HCT116 (cell line): ENCODE data around the gene EML4. TPM values are rescaled to one million over a fixed set of nuclear protein-coding genes. Genes with fewer than 3 reads are reported as not detected.

Experiments used
- ATAC-seq: fragments of 200-7000 bp; cut with Tn5 transposase; 2 replicates; pipeline ENCODE4 v1.9.1; 2020; ENCODE audit warnings: mild to moderate bottlenecking, moderate library complexity
- BruUV-seq: library from RNA; stranded (reverse); fragments of 400-500 nt; replicated peaks from 2 replicates; lab custom pipeline; 2021; lab: Mats Ljungman, UMichigan
- CTCF ChIA-PET: fragments of 300-600 bp; sonication (Branson Sonifier 250); formaldehyde crosslinking; loops from one replicate; lab custom pipeline; 2021; ENCODE audit warnings: antibody characterized with exemption; lab: Charles Lee
- POLR2A ChIA-PET: fragments of 300-600, 350-600 bp; sonication (Branson Sonifier 250); formaldehyde crosslinking; loops from one replicate; lab custom pipeline; 2021; ENCODE audit warnings: antibody characterized with exemption; lab: Charles Lee
- RAD21 ChIA-PET, 2 experiments: fragments of 300-600 bp; sonication (Branson Sonifier 250); formaldehyde crosslinking; loops; one replicate each; lab custom pipeline; 2023; ENCODE audit warnings: low total read pairs in 2 of 2; ENCODE audit not compliant: uncharacterized antibody in 2 of 2, unreplicated experiment in 2 of 2, low non-redundant PET in 1 of 2; lab: Charles Lee
- DNase-seq: peaks from one replicate; pipeline ENCODE4 v3.0.0-alpha.2; 2010; ENCODE audit warnings: low read depth, low spot score
- H2AFZ ChIP-seq: fragments of 200-600 bp; shearing (Covaris generic), sonication (generic); 2 replicates; pipeline ENCODE4 v1.6.1; 2017; ENCODE audit warnings: low read depth, mixed run types, mixed read lengths, antibody characterized with exemption, low read length; ENCODE audit not compliant: poor library complexity, severe bottlenecking
- H3K27ac ChIP-seq: 2 replicates; pipeline ENCODE4 v1.5.1; 2012; ENCODE audit warnings: low read depth, low read length
- H3K27me3 ChIP-seq: fragments of 200-600 bp; sonication (generic); 2 replicates; pipeline ENCODE4 v1.6.1; 2016; ENCODE audit warnings: mixed run types, low read length, mixed read lengths; ENCODE audit not compliant: insufficient read depth
- H3K36me3 ChIP-seq, 2 experiments: fragments of 200-500 bp in 1 of 2; fragments of 200-600 bp in 1 of 2; sonication (Bioruptor generic) in 1 of 2; sonication (generic) in 1 of 2; 2 replicates each; pipeline versions ENCODE4 v1.5.1 to v1.6.1; 2014 to 2016; ENCODE audit warnings: low read length in 2 of 2, inconsistent platforms in 1 of 2, mixed read lengths in 1 of 2, mixed run types in 1 of 2; ENCODE audit not compliant: insufficient read depth in 2 of 2, control insufficient read depth in 1 of 2
- H3K4me1 ChIP-seq, 2 experiments: fragments of 200-600 bp in 1 of 2; sonication (generic) in 1 of 2; 2 replicates each; pipeline versions ENCODE4 v1.5.1 to v1.6.1; 2012 to 2017; ENCODE audit warnings: low read length in 2 of 2, inconsistent platforms in 1 of 2, mild to moderate bottlenecking in 1 of 2, mixed read lengths in 1 of 2, mixed run types in 1 of 2, moderate library complexity in 1 of 2; ENCODE audit not compliant: insufficient read depth in 2 of 2, control insufficient read depth in 1 of 2
- H3K4me2 ChIP-seq: fragments of 200-600 bp; sonication (generic); 2 replicates; pipeline ENCODE4 v1.6.1; 2017; ENCODE audit warnings: mixed run types, low read length, mixed read lengths
- H3K4me3 ChIP-seq, 2 experiments: fragments of 200-600 bp in 1 of 2; sonication (generic) in 1 of 2; replicated peaks in 1 of 2; 2 replicates each; pipeline ENCODE4 v1.5.1; 2011 to 2016; ENCODE audit warnings: low read length in 2 of 2, control low read depth in 1 of 2, low read depth in 1 of 2, mild to moderate bottlenecking in 1 of 2, mixed read lengths in 1 of 2, mixed run types in 1 of 2
- H3K79me2 ChIP-seq: fragments of 200-600 bp; sonication (generic); 2 replicates; pipeline ENCODE4 v1.6.1; 2017; ENCODE audit warnings: mild to moderate bottlenecking, mixed run types, low read length, moderate library complexity, mixed read lengths; ENCODE audit not compliant: insufficient read depth
- H3K9ac ChIP-seq: fragments of 200-600 bp; sonication (generic); 2 replicates; pipeline ENCODE4 v1.6.1; 2016; ENCODE audit warnings: low read length, mixed read lengths
- H3K9me2 ChIP-seq: fragments of 200-600 bp; sonication (generic), shearing (Covaris generic); 2 replicates; pipeline ENCODE4 v1.6.1; 2017; ENCODE audit warnings: mixed run types, mild to moderate bottlenecking, moderate library complexity; ENCODE audit not compliant: insufficient read depth
- H3K9me3 ChIP-seq, 2 experiments: fragments of 200-500 bp in 1 of 2; fragments of 200-600 bp in 1 of 2; sonication (Bioruptor generic) in 1 of 2; sonication (generic) in 1 of 2; 2 replicates each; pipeline ENCODE4 v1.6.1; 2014 to 2017; ENCODE audit warnings: low read length in 2 of 2, mixed read lengths in 2 of 2, inconsistent platforms in 1 of 2, low read depth in 1 of 2, mild to moderate bottlenecking in 1 of 2, mixed run types in 1 of 2, moderate library complexity in 1 of 2; ENCODE audit not compliant: control insufficient read depth in 1 of 2, insufficient read depth in 1 of 2
- H4K20me1 ChIP-seq: fragments of 200-600 bp; sonication (generic), shearing (Covaris generic); 2 replicates; pipeline ENCODE4 v1.6.1; 2017; ENCODE audit warnings: mixed run types, mild to moderate bottlenecking, moderate library complexity; ENCODE audit not compliant: insufficient read depth
- POLR2A ChIP-seq: IDR thresholded peaks from 2 replicates; pipeline ENCODE4 v1.7.0; 2011; ENCODE audit warnings: borderline replicate concordance; ENCODE audit not compliant: insufficient read depth, insufficient read length; ENCODE audit errors: extremely low read depth
- POLR2AphosphoS5 ChIP-seq: IDR thresholded peaks from 2 replicates; pipeline ENCODE4 v1.6.1; 2011; ENCODE audit warnings: mild to moderate bottlenecking, low read depth, low read length, moderate library complexity
- SIN3A ChIP-seq: IDR thresholded peaks from 2 replicates; pipeline ENCODE4 v1.6.1; 2012; ENCODE audit warnings: low read depth
- SP1 ChIP-seq: IDR thresholded peaks from 2 replicates; pipeline ENCODE4 v1.6.1; 2012; ENCODE audit warnings: low read depth
- intact Hi-C: fragments of 100-400 bp; cut with micrococcal nuclease; formaldehyde crosslinking; loops from 2 replicates; pipeline ENCODE4 v1.10.0; 2022
- total RNA-seq: library from RNA; stranded (reverse); gene quantifications from one replicate; pipeline ENCODE4 v1.2.1, GENCODE V29; 2021; ENCODE audit not compliant: unreplicated experiment
- TF ChIP-seq, protein P1 (sequence below), 3 experiments: fragments of 200-600 bp in 1 of 3; sonication (generic) in 1 of 3; IDR thresholded peaks in 2 of 3; conservative IDR thresholded peaks in 1 of 3; 2 replicates each; pipeline ENCODE4 v1.5.1; 2012 to 2017; ENCODE audit warnings: low read depth in 2 of 3, low read length in 2 of 3, antibody characterized with exemption in 1 of 3, borderline replicate concordance in 1 of 3, control low read depth in 1 of 3, mild to moderate bottlenecking in 1 of 3, mixed read lengths in 1 of 3, mixed run types in 1 of 3, moderate library complexity in 1 of 3; ENCODE audit not compliant: insufficient read depth in 1 of 3
- TF ChIP-seq, protein P2 (sequence below): IDR thresholded peaks from 2 replicates; pipeline ENCODE4 v1.6.1; 2011; ENCODE audit warnings: mild to moderate bottlenecking, low read length, moderate library complexity; ENCODE audit not compliant: insufficient replicate concordance; ENCODE audit errors: extremely low read depth
- TF ChIP-seq, protein P3 (sequence below): IDR thresholded peaks from 2 replicates; pipeline ENCODE4 v1.6.1; 2012; ENCODE audit warnings: low read depth
- TF ChIP-seq, protein P4 (sequence below): IDR thresholded peaks from 2 replicates; pipeline ENCODE4 v1.6.1; 2012

EML4 gene
- total RNA-seq, 1 experiment from 2014 or later: 53.5 TPM

DNA sequence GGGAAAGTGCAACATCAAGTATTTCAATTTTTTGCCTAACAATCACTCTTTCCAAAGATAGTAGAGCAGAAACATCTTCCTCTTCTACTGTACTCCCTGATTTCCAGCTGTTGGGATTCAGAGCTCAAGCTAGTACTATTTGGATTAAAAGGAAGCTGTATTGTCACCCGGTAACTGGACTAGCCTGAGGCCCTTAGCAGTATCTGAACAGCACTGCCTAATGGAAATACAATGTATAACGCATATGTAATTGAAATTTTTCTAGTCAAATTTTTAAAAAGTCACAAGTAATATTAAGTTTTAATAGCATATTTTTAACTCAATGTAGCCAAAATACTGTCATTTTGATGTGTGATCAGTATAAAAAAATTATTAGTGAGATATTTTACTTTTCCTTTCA, 105.7 kb downstream of the EML4 start:
- ChIA-PET RAD21 (no interaction called here), POLR2A (no interaction called here), CTCF (no interaction called here)
- H4K20me1 ChIP-seq: no peaks in the 10 kb centered on the region
- no peaks in the 10 kb centered on the region for H3K9me3 ChIP-seq
- BruUV-seq: no TSS peak
- H3K9ac ChIP-seq: no peak overlapping the region
- intact Hi-C loops: no loop called here
- no peaks in the 10 kb centered on the region for H3K9me2 ChIP-seq
- H3K79me2 ChIP-seq: no peaks in the 10 kb centered on the region
- H3K27ac ChIP-seq: no peak overlapping the region
- no peaks in the 10 kb centered on the region for H3K4me1 ChIP-seq
- TF ChIP-seq POLR2A: no peak
- TF ChIP-seq, protein P1, sequence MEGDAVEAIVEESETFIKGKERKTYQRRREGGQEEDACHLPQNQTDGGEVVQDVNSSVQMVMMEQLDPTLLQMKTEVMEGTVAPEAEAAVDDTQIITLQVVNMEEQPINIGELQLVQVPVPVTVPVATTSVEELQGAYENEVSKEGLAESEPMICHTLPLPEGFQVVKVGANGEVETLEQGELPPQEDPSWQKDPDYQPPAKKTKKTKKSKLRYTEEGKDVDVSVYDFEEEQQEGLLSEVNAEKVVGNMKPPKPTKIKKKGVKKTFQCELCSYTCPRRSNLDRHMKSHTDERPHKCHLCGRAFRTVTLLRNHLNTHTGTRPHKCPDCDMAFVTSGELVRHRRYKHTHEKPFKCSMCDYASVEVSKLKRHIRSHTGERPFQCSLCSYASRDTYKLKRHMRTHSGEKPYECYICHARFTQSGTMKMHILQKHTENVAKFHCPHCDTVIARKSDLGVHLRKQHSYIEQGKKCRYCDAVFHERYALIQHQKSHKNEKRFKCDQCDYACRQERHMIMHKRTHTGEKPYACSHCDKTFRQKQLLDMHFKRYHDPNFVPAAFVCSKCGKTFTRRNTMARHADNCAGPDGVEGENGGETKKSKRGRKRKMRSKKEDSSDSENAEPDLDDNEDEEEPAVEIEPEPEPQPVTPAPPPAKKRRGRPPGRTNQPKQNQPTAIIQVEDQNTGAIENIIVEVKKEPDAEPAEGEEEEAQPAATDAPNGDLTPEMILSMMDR (IDR thresholded peaks at IDR 0.05 in 2 of 3, conservative IDR thresholded peaks at IDR 0.05 in 1 of 3; ENCODE audit: borderline replicate concordance in 1 of 3, insufficient read depth in 1 of 3, low read depth in 2 of 3, low read length in 2 of 3): peak in 1 of 3 experiments; percentile 15; a peak in 1 of 6 replicates
- H2AFZ ChIP-seq: no peak overlapping the region
- H3K4me2 ChIP-seq: no peak overlapping the region
- ATAC-seq (no peak), DNase-seq (no peak)
- no peak overlapping the region for H3K4me3 ChIP-seq
- H3K27me3 ChIP-seq: no peaks in the 10 kb centered on the region
- no peaks in the 10 kb centered on the region for H3K36me3 ChIP-seq

DNA sequence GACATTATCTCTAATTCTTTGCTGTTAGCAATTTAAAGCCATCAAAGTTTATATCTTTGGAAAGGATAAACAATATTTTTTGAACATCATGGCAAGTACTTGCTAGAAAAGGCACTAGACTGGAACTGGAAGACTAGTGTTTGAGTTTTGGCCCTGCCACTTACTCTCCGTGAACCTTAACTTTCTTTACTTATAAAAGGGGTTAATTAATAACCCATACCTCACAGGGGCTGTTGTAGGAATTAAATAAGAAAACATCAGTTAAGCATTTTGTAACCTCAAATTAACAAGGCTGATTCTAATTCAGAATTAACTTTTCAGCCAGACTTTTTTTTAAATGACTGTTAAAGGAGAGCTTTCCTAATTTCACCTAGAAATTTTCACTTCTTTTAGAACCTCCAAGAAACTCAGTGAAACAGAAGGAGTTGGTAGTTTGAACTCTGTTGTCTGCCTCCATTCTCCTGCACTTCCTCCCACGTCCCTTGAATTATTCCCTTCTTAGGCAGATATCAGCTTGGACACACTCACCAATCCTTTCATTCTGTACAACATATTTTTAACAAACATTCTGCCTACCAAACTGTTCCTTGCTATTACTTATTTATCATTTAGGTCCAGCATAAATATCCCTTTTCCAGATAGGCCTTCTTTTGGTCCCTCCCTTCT, 112.4 kb downstream of the EML4 start:
- H3K9ac ChIP-seq: no peak overlapping the region
- H3K9me2 ChIP-seq: no peaks in the 10 kb centered on the region
- no peak overlapping the region for H2AFZ ChIP-seq
- TF ChIP-seq, protein P2, sequence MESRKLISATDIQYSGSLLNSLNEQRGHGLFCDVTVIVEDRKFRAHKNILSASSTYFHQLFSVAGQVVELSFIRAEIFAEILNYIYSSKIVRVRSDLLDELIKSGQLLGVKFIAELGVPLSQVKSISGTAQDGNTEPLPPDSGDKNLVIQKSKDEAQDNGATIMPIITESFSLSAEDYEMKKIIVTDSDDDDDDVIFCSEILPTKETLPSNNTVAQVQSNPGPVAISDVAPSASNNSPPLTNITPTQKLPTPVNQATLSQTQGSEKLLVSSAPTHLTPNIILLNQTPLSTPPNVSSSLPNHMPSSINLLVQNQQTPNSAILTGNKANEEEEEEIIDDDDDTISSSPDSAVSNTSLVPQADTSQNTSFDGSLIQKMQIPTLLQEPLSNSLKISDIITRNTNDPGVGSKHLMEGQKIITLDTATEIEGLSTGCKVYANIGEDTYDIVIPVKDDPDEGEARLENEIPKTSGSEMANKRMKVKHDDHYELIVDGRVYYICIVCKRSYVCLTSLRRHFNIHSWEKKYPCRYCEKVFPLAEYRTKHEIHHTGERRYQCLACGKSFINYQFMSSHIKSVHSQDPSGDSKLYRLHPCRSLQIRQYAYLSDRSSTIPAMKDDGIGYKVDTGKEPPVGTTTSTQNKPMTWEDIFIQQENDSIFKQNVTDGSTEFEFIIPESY: no peak
- TF ChIP-seq SIN3A: no peak
- TF ChIP-seq, protein P3, sequence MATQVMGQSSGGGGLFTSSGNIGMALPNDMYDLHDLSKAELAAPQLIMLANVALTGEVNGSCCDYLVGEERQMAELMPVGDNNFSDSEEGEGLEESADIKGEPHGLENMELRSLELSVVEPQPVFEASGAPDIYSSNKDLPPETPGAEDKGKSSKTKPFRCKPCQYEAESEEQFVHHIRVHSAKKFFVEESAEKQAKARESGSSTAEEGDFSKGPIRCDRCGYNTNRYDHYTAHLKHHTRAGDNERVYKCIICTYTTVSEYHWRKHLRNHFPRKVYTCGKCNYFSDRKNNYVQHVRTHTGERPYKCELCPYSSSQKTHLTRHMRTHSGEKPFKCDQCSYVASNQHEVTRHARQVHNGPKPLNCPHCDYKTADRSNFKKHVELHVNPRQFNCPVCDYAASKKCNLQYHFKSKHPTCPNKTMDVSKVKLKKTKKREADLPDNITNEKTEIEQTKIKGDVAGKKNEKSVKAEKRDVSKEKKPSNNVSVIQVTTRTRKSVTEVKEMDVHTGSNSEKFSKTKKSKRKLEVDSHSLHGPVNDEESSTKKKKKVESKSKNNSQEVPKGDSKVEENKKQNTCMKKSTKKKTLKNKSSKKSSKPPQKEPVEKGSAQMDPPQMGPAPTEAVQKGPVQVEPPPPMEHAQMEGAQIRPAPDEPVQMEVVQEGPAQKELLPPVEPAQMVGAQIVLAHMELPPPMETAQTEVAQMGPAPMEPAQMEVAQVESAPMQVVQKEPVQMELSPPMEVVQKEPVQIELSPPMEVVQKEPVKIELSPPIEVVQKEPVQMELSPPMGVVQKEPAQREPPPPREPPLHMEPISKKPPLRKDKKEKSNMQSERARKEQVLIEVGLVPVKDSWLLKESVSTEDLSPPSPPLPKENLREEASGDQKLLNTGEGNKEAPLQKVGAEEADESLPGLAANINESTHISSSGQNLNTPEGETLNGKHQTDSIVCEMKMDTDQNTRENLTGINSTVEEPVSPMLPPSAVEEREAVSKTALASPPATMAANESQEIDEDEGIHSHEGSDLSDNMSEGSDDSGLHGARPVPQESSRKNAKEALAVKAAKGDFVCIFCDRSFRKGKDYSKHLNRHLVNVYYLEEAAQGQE: no peak
- no peak for TF ChIP-seq POLR2AphosphoS5
- no peak for TF ChIP-seq SP1
- TF ChIP-seq, protein P4, sequence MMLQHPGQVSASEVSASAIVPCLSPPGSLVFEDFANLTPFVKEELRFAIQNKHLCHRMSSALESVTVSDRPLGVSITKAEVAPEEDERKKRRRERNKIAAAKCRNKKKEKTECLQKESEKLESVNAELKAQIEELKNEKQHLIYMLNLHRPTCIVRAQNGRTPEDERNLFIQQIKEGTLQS: no peak
- BruUV-seq: no TSS peak
- no peaks in the 10 kb centered on the region for H3K27me3 ChIP-seq
- ChIA-PET POLR2A (no interaction called here), RAD21 (no interaction called here), CTCF (no interaction called here)
- no peak for DNase-seq
- peaks cover 0 to 2% of the 10 kb centered on the region in 2 experiments; a peak in 1 of 4 replicates for H3K36me3 ChIP-seq
- no peaks in the 10 kb centered on the region for H3K9me3 ChIP-seq
- ATAC-seq: no peak
- H4K20me1 ChIP-seq: no peaks in the 10 kb centered on the region
- no peaks in the 10 kb centered on the region for H3K4me1 ChIP-seq
- intact Hi-C loops: no loop called here
- no peak overlapping the region for H3K4me3 ChIP-seq
- no peak overlapping the region for H3K27ac ChIP-seq
- no peak overlapping the region for H3K4me2 ChIP-seq
- H3K79me2 ChIP-seq: no peaks in the 10 kb centered on the region
